Fibroblast of lung (primary cell): ENCODE data around the gene TMEM178B. TPM values are rescaled to one million over a fixed set of nuclear protein-coding genes. Genes with fewer than 3 reads are reported as not detected.

Source experiments
- DNase-seq, 2 donors: peaks; one replicate each; pipeline versions ENCODE4 v3.0.0 to v3.0.0-alpha.2; 2010; ENCODE audit warnings: low read depth in 2 of 2
- H2AFZ ChIP-seq: 2 replicates; pipeline ENCODE4 v1.5.1; 2012; ENCODE audit warnings: low read length, control low read depth, inconsistent platforms
- H3K27ac ChIP-seq: 2 replicates; pipeline ENCODE4 v1.5.1; 2011; ENCODE audit warnings: low read length, control low read depth; ENCODE audit not compliant: insufficient read depth
- H3K27me3 ChIP-seq: 2 replicates; pipeline ENCODE4 v1.5.1; 2011; ENCODE audit warnings: mild to moderate bottlenecking, low read length; ENCODE audit not compliant: control insufficient read depth, insufficient read depth
- H3K36me3 ChIP-seq: 2 replicates; pipeline ENCODE4 v1.5.1; 2011; ENCODE audit warnings: low read length; ENCODE audit not compliant: control insufficient read depth, insufficient read depth
- H3K4me1 ChIP-seq: 2 replicates; pipeline ENCODE4 v1.5.1; 2011; ENCODE audit warnings: low read length; ENCODE audit not compliant: control insufficient read depth, insufficient read depth; ENCODE audit errors: extremely low read depth
- H3K4me2 ChIP-seq: 2 replicates; pipeline ENCODE4 v1.5.1; 2011; ENCODE audit warnings: low read length, control low read depth; ENCODE audit not compliant: insufficient read depth; ENCODE audit errors: extremely low read depth
- H3K4me3 ChIP-seq, 4 experiments: fragments of 200-600 bp in 1 of 4; sonication (generic) in 1 of 4; replicated peaks in 1 of 4; 2 replicates each; pipeline ENCODE4 v1.5.1; 2011 to 2016; ENCODE audit warnings: low read length in 4 of 4, low read depth in 3 of 4, mild to moderate bottlenecking in 3 of 4, control low read depth in 2 of 4, inconsistent platforms in 1 of 4, mixed read lengths in 1 of 4; ENCODE audit not compliant: insufficient read depth in 1 of 4; ENCODE audit errors: control extremely low read depth in 1 of 4
- H3K79me2 ChIP-seq: 2 replicates; pipeline ENCODE4 v1.5.1; 2012; ENCODE audit warnings: mild to moderate bottlenecking, low read length, inconsistent platforms; ENCODE audit not compliant: control insufficient read depth, insufficient read depth
- H3K9ac ChIP-seq: 2 replicates; pipeline ENCODE4 v1.5.1; 2011; ENCODE audit warnings: mild to moderate bottlenecking, low read length, control low read depth; ENCODE audit not compliant: insufficient read depth
- H3K9me3 ChIP-seq: 2 replicates; pipeline ENCODE4 v1.5.1; 2012; ENCODE audit warnings: low read depth, low read length; ENCODE audit not compliant: control insufficient read depth, insufficient read depth
- H4K20me1 ChIP-seq: 2 replicates; pipeline ENCODE4 v1.5.1; 2011; ENCODE audit warnings: low read length; ENCODE audit not compliant: control insufficient read depth, insufficient read depth; ENCODE audit errors: extremely low read depth
- CTCF ChIP-seq, 2 donors: IDR thresholded peaks in 1 of 2; conservative IDR thresholded peaks in 1 of 2; 1 replicate in 1 of 2; 2 replicates in 1 of 2; pipeline ENCODE4 v1.5.1; 2011 to 2012; ENCODE audit warnings: low read length in 2 of 2, control low read depth in 1 of 2, inconsistent platforms in 1 of 2, low read depth in 1 of 2, mild to moderate bottlenecking in 1 of 2
- EZH2 ChIP-seq: IDR thresholded peaks from 2 replicates; pipeline ENCODE4 v1.5.1; 2012; ENCODE audit warnings: low read length, control low read depth, mild to moderate bottlenecking; ENCODE audit errors: missing control alignments
- polyA plus RNA-seq, 2 donors: library from polyadenylated mRNA; depleted of rRNA in 1 of 2; stranded (reverse) in 1 of 2; unstranded in 1 of 2; fragments of >200 nt; gene quantifications; 2 replicates each; pipeline ENCODE4 v1.2.1, GENCODE V29; 2011 to 2012; ENCODE audit warnings: missing spikeins in 1 of 2
- total RNA-seq: library from RNA; depleted of rRNA; stranded (reverse); fragments of >200 nt; gene quantifications from 2 replicates; pipeline ENCODE4 v1.2.1, GENCODE V29; 2014

The TMEM178B gene
- total and polyA plus RNA-seq, 2 donors (not counting 1 experiment from before 2014, with no cell fraction given): under 0.01 to 0.14 TPM

- no peaks in the 10 kb centered on the region for H3K9me3 ChIP-seq
- no peak overlapping the region for H3K4me3 ChIP-seq
- no peak for DNase-seq
- no peaks in the 10 kb centered on the region for H4K20me1 ChIP-seq
- no peak for TF ChIP-seq EZH2
- no peak for TF ChIP-seq CTCF (conservative IDR thresholded peaks at IDR 0.05 in 1 of 2, IDR thresholded peaks at IDR 0.05 in 1 of 2; ENCODE audit: low read depth in 1 of 2, low read length in 2 of 2)
- no peak overlapping the region for H2AFZ ChIP-seq
- H3K27ac ChIP-seq: no peak overlapping the region
- H3K27me3 ChIP-seq: no peaks in the 10 kb centered on the region
- H3K36me3 ChIP-seq: no peaks in the 10 kb centered on the region
- H3K4me1 ChIP-seq: no peaks in the 10 kb centered on the region
- no peak overlapping the region for H3K9ac ChIP-seq
- no peak overlapping the region for H3K4me2 ChIP-seq
- no peaks in the 10 kb centered on the region for H3K79me2 ChIP-seq
Measured at GRCh38 chr7:141147482-141147881, 73.6 kb downstream of the TMEM178B start.

GRCh38 chr7:141150465-141150864 is 76.6 kb downstream of the TMEM178B start:
- no peak overlapping the region for H3K27ac ChIP-seq
- TF ChIP-seq EZH2 (no peak), CTCF (conservative IDR thresholded peaks at IDR 0.05 in 1 of 2, IDR thresholded peaks at IDR 0.05 in 1 of 2; ENCODE audit: low read depth in 1 of 2, low read length in 2 of 2) (no peak)
- DNase-seq: no peak
- H2AFZ ChIP-seq: no peak overlapping the region
- no peaks in the 10 kb centered on the region for H3K4me1 ChIP-seq
- no peak overlapping the region for H3K4me3 ChIP-seq
- H4K20me1 ChIP-seq: no peaks in the 10 kb centered on the region
- H3K79me2 ChIP-seq: no peaks in the 10 kb centered on the region
- H3K4me2 ChIP-seq: no peak overlapping the region
- H3K27me3 ChIP-seq: no peaks in the 10 kb centered on the region
- H3K9me3 ChIP-seq: no peaks in the 10 kb centered on the region
- no peaks in the 10 kb centered on the region for H3K36me3 ChIP-seq
- no peak overlapping the region for H3K9ac ChIP-seq

GRCh38 chr7:141151746-141152145 is 77.9 kb downstream of the TMEM178B start:
- H4K20me1 ChIP-seq: no peaks in the 10 kb centered on the region
- H3K4me3 ChIP-seq: no peak overlapping the region
- H3K4me1 ChIP-seq: no peaks in the 10 kb centered on the region
- H3K79me2 ChIP-seq: no peaks in the 10 kb centered on the region
- no peak overlapping the region for H3K9ac ChIP-seq
- no peak for DNase-seq
- H3K9me3 ChIP-seq: no peaks in the 10 kb centered on the region
- no peaks in the 10 kb centered on the region for H3K36me3 ChIP-seq
- H2AFZ ChIP-seq: no peak overlapping the region
- H3K27me3 ChIP-seq: no peaks in the 10 kb centered on the region
- H3K27ac ChIP-seq: no peak overlapping the region
- no peak for TF ChIP-seq CTCF (conservative IDR thresholded peaks at IDR 0.05 in 1 of 2, IDR thresholded peaks at IDR 0.05 in 1 of 2; ENCODE audit: low read depth in 1 of 2, low read length in 2 of 2)
- no peak for TF ChIP-seq EZH2
- H3K4me2 ChIP-seq: no peak overlapping the region
